WTC11 (cell line): ENCODE results near the gene AFM.

ENCODE experiments used
- ATF3 ChIP-seq: sonication (generic); formaldehyde crosslinking; conservative IDR thresholded peaks from 2 replicates; pipeline ENCODE4 v1.8.1; 2022; ENCODE audit warnings: mild to moderate bottlenecking, missing genetic modification reagents
- EMX1 ChIP-seq: fragments of 250-450 bp; sonication (Bioruptor Pico); IDR thresholded peaks from 2 replicates; pipeline ENCODE4 v1.8.0; 2021; ENCODE audit warnings: mild to moderate bottlenecking
- FOXJ3 ChIP-seq: sonication (generic); formaldehyde crosslinking; IDR thresholded peaks from 2 replicates; pipeline ENCODE4 v1.9.0; 2021; ENCODE audit warnings: missing genetic modification reagents, mild to moderate bottlenecking, borderline replicate concordance
- FOXP1 ChIP-seq: sonication (generic); formaldehyde crosslinking; IDR thresholded peaks from 2 replicates; pipeline ENCODE4 v1.8.0; 2022; ENCODE audit warnings: missing genetic modification reagents, mild to moderate bottlenecking, moderate library complexity, borderline replicate concordance
- JAZF1 ChIP-seq: fragments of 250-450 bp; sonication (Bioruptor Pico); IDR thresholded peaks from 2 replicates; pipeline ENCODE4 v1.9.0; 2021; ENCODE audit warnings: moderate library complexity, mild to moderate bottlenecking, inconsistent platforms
- MAX ChIP-seq: sonication (generic); formaldehyde crosslinking; IDR thresholded peaks from 2 replicates; pipeline ENCODE4 v1.8.0; 2022; ENCODE audit warnings: mild to moderate bottlenecking, missing genetic modification reagents
- SMAD3 ChIP-seq: sonication (generic); formaldehyde crosslinking; IDR thresholded peaks from 2 replicates; pipeline ENCODE4 v1.8.0; 2022; ENCODE audit warnings: missing genetic modification reagents, mild to moderate bottlenecking, borderline replicate concordance
- TF ChIP-seq, protein P1 (sequence below): fragments of 200-600 bp; IDR thresholded peaks from 2 replicates; pipeline ENCODE4 v1.8.0; 2022; ENCODE audit warnings: antibody characterized with exemption

GRCh38 chr4:73459048-73459421 lies 22.5 kb upstream of the AFM start:
- TF ChIP-seq, protein P1, sequence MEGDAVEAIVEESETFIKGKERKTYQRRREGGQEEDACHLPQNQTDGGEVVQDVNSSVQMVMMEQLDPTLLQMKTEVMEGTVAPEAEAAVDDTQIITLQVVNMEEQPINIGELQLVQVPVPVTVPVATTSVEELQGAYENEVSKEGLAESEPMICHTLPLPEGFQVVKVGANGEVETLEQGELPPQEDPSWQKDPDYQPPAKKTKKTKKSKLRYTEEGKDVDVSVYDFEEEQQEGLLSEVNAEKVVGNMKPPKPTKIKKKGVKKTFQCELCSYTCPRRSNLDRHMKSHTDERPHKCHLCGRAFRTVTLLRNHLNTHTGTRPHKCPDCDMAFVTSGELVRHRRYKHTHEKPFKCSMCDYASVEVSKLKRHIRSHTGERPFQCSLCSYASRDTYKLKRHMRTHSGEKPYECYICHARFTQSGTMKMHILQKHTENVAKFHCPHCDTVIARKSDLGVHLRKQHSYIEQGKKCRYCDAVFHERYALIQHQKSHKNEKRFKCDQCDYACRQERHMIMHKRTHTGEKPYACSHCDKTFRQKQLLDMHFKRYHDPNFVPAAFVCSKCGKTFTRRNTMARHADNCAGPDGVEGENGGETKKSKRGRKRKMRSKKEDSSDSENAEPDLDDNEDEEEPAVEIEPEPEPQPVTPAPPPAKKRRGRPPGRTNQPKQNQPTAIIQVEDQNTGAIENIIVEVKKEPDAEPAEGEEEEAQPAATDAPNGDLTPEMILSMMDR, result no peak
- TF ChIP-seq MAX (CRISPR knock-in tag) (no peak), SMAD3 (CRISPR knock-in tag) (no peak), ATF3 (CRISPR knock-in tag) (no peak), FOXJ3 (CRISPR knock-in tag) (no peak), FOXP1 (CRISPR knock-in tag) (no peak), JAZF1 (CRISPR knock-in tag) (no peak), EMX1 (no peak)
